Stimulated activated CD8-positive, alpha-beta memory T cell treated with anti-CD3 and anti-CD28 coated beads, Interleukin-4, amount 100 ng/mL, for 48 hours (primary cell): ENCODE data around the gene PCED1A.
A peak's percentile ranks its signal among the peaks of the same experiment; 100 is the strongest.
"Not testable (repeated sequence)": the region's sequence is repeated elsewhere in the genome, so short reads cannot be mapped to it uniquely, and the experiment has no call there.

Source experiments
- DNase-seq: peaks from one replicate; pipeline ENCODE4 v3.0.0-alpha.2; 2020

The PCED1A gene

DNA sequence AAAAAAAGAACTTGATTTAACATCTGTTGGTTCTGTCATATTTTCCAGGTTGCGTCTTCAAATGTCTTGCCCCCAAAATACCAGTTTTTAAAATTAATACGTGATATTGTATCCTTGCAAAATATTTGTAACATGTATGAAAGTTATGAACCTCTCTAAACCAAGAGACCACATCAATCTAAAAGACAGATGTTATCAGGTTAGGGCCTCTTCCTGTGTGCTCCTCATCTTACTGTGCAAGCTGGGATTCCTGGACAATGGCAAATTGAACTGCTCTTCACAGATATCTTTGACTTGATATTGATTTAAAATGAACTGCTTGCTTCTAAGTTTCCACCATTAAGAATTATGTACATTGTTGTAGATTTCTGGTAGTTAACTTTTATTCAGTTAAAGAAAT, 14.7 kb downstream of the PCED1A start:
- DNase-seq = no peak

DNA sequence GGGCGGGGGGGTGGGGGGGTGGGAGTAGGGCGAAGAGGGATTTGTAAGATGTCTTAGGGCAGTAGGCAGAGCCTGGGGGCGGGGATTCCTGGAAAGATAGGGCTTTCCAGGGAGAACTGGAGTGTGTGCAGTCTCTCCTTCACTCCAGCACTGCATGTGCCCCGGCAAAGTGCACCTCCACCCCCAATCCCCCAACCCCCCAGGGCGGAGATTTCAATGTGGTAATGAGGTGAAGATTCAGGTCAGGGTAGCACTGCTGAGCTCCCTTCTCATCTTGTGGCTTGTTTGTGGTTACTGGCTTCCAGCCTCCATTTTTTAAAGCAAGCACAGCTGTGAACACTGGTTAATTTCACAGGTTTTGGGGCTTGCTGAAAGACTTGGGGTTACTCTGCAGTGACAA, 18.4 kb downstream of the PCED1A start:
- DNase-seq = no peak

DNA sequence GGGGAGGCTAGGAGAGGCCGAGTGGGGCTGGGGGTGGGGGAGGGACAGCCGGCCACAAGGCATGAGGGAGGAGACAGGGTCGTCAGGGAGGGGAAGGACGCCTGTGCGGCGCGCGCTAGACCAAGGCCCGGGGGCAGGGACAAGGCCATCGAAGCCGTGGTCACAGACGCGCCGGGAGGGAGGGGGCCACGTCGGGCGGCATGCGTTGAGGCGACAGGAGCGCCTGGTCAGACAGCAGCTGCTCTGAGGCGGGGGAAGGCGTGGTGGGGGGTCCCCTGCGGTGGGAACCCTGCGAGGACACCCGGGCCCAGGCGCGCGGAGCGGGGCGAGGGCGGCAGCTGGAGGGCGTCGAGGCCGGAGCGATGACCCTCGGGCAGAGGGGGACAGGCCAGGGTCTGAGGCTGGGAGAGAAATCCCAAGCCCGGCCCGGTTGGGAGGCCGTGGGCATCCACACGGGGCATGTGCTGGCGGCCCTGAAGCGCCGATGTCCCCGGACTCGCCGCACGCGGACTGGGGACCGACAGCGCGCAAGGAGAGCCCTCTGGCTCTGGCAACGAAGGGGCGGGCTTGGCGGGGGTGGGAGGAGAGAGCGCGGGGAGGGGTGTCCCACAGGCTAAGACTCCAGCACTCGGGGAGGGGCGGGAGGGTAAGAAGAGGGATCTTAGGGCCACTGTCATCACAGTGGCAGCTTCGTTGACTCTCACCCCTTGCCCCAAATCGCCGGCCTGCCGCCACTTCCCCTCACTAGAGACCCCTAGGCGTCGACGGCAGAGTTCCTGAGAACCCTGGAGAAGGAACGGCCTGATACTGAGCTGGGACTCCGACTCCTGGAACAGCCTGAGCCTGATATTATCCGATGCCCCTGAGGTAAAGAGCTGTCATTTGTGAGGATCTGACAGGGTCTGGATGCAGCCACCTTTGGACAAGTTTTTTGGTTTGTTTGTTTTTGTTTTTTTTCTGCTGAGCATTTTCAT, 19.3 kb downstream of the PCED1A start:
- DNase-seq = no peak

- no peak for DNase-seq
Observed at GRCh38 chr20:2820084-2820895, 20.2 kb downstream of the PCED1A start.

GRCh38 chr20:2817891-2818595, 22.4 kb downstream of the PCED1A start:
- peak; percentile 14 for DNase-seq

DNA sequence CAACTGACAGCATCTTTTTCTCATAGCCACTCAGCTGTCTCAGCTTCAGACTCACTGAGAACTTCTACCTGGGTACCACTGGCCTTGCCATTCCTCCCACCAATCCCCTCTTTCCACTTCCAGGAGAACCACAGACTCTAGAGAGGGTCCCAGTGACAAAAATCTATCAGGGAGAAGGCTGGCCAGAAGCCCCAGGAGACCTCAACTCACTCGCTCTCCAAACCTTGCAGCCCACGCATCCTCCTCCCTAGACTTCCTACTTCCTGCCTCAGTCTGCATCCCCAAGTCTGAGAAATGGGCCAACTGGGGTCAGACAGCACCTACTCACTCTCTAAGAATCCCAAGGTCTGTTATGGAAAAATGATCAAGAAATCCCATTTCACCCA, 23.1 kb downstream of the PCED1A start:
- peak; percentile 3 for DNase-seq

DNA sequence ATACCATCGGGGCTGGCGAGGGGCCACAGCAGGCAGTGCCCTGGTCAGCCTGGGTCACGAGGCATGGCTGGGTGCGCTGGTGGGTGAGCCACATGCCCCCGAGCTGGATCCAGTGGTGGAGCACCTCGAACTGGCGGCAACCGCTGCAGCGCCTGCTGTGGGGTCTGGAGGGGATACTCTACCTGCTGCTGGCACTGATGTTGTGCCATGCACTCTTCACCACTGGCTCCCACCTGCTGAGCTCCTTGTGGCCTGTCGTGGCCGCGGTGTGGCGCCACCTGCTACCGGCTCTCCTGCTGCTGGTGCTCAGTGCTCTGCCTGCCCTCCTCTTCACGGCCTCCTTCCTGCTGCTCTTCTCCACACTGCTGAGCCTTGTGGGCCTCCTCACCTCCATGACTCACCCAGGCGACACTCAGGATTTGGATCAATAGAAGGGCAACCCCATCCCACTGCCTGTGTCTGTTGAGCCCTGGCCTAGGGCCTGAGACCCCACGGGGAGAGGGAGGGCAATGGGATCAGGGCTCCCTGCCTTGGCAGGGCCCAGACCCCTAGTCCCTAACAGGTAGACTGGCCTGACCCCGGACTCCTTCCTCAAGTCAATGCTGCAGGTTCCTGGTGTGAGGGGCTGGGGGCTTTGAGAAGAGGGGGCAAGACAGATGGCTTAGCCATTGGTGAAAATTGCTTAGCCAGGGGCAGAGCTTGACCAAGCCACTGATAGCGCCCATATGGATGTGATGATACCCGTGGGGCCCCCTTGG, 23.7 kb downstream of the PCED1A start:
- DNase-seq = no peak

DNA sequence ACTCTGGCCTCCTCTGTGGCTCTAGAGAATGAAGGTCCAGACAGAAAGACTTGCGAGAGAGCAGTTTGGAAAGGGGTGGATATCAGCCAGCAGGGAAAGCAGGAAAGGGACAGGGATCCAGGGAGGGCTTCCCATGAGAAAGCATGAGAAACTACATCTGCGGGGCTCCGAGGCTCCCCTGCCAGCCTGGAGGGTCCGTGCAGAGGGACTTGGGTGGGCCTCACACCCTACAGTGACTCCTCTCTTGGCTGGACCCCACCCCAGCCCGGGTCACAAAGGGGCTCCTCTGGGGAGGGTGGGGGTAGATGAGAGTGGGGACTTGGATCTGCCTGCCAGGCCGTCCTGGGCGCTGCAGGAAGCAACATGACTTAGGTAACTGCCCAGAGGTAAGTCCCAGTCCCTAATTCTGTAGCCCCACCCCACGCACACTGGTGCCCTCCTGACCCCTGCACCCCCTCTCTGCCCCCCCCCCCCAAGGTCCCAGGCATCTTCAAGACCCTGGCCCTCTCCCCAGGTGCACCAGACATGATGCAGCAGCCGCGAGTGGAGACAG, 24.3 kb downstream of the PCED1A start, which contains the start of gene TMEM239:
TSS of gene TMEM239 (plus strand) at position 335 of the 553 bp plus-strand sequence. CDS start at position 526, 191 bp downstream.
- DNase-seq = no peak

DNA sequence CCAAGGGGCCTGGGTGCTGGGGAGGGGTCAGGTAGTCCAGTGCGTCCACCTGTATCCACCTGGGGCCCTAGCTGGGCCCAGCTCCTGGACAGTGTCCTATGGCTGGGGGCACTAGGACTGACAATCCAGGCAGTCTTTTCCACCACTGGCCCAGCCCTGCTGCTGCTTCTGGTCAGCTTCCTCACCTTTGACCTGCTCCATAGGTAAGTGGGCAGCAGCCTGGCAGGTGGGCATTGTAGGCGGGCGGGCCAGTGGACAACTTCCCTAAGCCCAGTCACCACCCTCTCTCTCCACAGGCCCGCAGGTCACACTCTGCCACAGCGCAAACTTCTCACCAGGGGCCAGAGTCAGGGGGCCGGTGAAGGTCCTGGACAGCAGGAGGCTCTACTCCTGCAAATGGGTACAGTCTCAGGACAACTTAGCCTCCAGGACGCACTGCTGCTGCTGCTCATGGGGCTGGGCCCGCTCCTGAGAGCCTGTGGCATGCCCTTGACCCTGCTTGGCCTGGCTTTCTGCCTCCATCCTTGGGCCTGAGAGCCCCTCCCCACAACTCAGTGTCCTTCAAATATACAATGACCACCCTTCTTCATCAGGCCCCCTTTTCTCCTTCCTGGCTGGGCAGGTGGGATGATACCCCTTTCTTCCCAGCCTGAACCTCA, 25.1 kb downstream of the PCED1A start:
- DNase-seq = no peak

- DNase-seq = no peak
Observed at GRCh38 chr20:2814587-2815051, 25.8 kb downstream of the PCED1A start, which contains the start of gene C20orf141. C20orf141 (plus strand) TSS chr20:2814987; CDS start chr20:2815185, 198 bp downstream.

DNA sequence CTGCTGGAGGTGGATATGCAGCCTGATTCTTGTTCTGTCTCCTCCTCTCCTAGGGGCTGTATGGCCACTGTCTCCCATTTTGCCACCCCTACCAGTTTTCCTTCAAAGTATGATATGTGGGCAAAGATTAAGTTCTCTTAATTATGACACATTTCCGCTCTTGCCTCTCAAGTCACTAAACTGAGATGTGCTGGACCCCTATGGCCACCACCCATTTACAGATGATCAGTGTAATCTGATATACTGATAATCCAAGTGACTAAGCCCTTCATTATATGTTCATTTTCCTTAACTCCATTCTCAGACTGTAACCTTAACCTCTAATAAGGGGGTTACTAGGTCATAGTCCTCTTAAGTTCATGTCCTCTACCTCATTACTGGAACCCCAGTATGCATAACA, 26.4 kb downstream of the PCED1A start:
- DNase-seq = no peak

GRCh38 chr20:2812189-2812588, 28.3 kb downstream of the PCED1A start:
- DNase-seq = no peak

GRCh38 chr20:2809690-2810089, 30.8 kb downstream of the PCED1A start:
- no peak for DNase-seq

DNA sequence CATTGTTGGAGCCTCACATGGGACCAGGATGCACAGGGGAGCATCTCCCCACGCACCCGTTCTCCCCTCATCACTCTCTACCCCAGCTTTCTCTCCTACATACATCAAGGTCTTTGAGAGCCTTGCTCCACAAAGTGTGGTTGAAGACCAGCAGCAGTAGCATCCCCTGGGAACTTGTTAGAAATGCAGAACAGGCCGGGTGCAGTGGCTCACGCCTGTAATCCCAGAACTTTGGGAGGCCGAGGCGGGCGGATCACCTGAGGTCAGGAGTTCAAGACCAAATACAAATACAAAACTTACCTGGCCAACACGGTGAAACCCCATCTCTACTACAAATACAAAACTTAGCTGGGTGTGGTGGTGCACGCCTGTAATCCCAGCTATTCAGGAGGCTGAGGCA, 32.5 kb downstream of the PCED1A start:
- DNase-seq = not testable (repeated sequence)

GRCh38 chr20:2807019-2807418, 33.4 kb downstream of the PCED1A start:
- no peak for DNase-seq

- DNase-seq = no peak
Observed at GRCh38 chr20:2806351-2806701, 34.1 kb downstream of the PCED1A start.

GRCh38 chr20:2805689-2806350, 34.6 kb downstream of the PCED1A start:
- DNase-seq = no peak

- no peak for DNase-seq
Observed at GRCh38 chr20:2804852-2805688, 35.4 kb downstream of the PCED1A start.

- DNase-seq = no peak
Observed at GRCh38 chr20:2804041-2804828, 36.2 kb downstream of the PCED1A start.
